Stimulated activated CD4-positive, alpha-beta T cell treated with anti-CD3 and anti-CD28 coated beads, Interleukin-4, amount 100 ng/mL, for 24 hours (primary cell): ENCODE data around the gene MRPL58.
"Not testable (repeated sequence)": the region's sequence is repeated elsewhere in the genome, so short reads cannot be mapped to it uniquely, and the experiment has no call there.

Source experiments
- DNase-seq: peaks from one replicate; pipeline ENCODE4 v3.0.0-alpha.2; 2020

The MRPL58 gene

DNA sequence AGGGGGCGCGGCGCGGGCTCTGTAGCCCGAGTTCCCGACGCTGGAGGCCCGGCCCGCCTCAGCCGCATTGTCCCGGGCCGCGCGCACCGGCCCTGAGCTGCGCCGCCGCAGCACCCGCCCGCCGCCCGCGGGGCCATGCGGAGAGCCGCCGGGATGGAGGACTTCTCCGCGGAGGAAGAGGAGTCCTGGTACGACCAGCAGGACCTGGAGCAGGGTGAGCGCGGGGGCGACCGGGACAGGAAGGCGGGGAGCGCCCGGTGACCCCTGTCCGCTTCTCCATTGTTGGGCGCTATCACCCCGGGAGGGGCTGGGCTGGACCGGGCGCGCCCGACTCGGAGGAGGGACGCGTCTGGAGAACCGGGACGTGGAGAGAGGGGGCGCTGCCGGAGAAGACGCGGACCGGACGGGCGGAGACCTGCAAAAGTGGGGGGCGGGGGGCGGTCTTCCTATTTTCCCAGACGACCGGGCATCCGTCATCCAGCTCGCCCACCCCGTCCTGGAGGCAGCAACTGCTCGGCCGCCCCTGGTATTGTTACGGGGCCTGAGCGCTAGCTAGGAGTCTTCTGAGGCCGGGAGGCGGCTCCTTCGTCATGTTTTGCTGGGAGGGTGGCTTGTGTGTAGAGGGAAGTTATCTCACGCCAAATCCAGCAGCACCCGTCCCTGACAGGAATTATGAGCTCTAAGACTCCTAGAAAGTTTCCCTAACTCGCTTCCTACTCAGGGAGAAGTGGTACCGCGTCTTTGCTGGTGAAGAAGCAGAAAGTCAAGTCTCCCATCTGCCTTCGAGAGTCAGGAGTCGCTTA is 24.4 kb upstream of the MRPL58 start:
- DNase-seq = peak; percentile 16

DNA sequence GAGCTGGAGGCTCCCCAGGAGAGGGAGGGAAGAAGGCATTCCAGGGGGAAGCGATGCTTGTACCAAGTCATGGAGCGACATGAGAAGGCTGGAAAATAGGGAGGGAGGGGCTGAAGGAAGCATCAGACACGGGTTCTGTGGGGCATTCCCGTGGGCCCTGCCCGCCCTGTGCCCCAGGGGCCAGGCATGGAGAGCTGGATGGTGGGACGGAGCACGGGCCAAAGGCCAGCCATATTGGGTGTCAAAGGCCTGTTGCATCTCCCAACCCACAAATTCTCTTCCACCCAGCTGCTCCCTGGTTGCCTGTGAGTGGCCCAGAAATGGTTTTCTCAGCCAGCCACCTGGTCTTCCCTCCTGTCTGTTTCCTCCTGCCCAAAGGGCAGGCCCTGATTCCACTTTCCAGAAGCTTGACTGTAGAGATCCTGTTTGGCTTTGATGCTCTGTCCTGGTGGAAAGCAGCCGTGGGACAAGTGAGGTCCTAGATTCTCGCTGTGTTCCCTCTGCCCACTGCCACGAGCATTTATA is 21.8 kb upstream of the MRPL58 start:
- no peak for DNase-seq

DNA sequence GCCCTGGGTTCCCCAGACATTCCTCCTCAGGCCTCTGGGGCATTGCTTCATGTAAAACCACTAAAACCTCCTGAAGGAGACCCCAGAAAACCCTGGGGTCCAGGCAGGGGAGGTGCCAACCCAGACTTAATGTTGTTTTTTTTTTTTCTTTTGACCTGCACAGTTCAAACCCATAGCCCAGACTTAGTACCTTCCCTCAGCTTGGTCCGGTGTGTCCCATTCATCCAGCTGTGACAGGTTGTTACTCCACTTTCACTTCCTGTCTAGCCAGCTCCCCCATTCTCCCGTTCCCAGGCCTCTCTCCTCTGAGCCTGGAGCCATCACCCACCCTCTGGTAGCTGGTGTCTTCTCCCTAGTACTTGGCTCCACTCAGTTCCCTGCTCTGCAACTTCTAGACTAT is 20.2 kb upstream of the MRPL58 start:
- DNase-seq = no peak

DNA sequence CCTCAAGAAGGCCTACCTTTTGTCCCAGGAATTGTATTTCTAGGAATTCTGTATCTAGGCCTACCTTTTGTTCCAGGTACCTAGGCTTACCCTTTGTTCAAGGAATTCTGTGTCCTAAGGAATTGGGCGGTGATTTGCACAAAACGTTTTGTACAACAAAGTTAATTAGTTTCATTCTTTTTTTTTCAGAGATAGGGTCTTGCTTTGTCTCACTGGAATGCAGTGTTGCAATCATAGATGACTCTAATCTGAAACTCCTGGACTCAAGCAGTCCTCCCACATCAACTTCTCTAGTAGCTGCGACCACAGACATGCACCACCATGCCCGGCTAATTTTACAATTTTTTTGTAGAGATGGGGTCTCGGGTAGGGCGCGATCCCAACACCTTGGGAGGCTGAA is 18.0 kb upstream of the MRPL58 start:
- DNase-seq = no peak

DNA sequence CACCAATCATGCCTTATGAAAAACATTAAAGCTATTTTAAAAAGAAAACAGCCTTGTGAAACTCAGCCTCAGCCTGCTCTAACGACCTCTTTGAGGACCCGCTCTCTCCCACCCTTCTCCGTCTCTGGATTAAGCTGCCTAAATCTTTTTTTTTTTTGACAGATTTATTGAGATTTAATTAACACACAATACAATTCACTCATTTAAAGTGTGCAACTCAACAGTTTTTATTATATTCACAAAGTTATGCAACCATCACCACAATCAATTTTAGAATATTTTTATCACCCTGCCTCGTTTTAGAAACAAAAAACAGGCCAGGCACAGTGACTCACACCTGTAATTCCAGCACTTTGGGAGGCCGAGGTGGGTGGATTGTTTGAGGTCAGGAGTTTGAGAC is 16.6 kb upstream of the MRPL58 start:
- DNase-seq = no peak

DNA sequence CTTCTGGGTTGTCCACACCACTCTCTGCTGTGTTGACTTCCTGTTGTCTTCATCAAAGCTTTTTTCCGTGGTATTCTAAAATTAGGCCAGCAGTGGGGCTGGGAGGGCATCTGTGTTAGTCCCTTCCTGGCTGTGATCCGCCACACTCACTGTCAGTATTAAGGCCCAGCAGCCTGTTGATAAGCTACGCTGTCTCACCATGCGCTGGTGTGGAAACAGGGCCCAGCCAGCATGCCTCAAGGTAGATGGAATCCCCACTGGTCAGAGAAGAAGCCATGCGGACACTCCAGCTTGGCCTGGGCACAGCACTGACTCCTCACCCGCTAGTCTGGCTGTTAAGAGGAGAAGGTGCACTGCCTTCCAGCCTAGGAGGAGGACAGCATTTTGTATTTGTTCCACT is 13.7 kb upstream of the MRPL58 start:
- no peak for DNase-seq

DNA sequence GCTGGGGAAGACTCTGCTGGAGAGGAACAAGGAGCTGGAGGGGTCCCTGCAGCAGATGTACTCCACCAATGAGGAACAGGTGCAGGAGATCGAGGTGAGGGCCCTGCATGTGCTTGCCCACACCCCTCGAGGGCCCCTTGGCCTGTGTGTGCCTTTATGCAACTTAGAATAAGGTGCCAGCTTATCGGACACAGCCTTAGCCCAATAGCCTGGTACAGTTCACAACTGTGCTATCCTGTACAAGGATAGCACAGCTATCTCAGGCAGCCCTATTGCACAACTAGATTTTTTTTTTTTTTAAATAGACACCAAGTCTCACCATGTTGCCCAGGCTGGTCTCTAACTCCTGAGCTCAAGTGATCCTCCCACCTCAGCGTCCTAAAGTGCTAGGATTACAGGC is 12.9 kb upstream of the MRPL58 start:
- DNase-seq = no peak

DNA sequence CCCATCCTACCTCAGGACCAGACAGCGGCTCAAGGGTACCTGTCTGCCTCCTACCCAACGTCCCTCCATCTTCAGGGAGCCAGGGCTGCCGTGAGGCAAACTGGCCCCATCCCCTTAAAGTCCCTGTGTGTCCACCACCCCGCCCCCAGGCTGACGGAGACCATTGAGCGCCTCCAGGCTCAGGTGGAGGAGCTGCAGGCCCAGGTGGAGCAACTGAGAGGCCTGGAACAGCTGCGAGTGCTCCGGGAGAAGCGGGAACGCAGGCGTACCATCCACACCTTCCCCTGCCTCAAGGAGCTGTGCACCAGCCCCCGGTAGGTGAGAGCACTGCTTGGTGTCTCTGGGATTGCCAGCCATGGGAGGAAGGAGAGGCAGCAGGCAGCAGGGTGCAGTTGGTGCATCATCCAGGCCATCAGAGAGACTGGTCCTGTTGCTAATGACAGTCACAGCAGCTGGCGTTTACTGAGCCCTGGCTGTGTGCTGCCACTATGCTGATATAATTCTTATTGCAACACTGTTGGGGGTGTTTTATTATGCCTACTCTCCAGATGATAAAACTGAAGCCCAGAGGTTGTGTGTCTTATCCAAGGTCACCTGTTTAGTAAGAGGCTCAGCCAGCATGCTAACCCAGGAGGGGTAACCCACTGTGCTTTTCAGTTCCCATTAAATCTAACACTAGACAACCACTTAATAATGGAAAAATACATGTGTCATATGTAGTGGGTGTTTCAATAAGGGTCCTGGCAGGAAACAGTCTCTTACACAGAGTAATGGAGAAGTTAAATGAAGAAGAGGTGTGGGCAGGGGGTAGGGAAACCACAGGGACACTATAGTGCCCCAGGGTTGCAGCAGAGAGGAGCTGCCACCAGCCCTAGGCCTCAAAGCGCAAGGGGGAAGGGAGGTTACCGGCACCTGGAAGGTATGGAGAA is 10.3 kb upstream of the MRPL58 start:
- DNase-seq = no peak

DNA sequence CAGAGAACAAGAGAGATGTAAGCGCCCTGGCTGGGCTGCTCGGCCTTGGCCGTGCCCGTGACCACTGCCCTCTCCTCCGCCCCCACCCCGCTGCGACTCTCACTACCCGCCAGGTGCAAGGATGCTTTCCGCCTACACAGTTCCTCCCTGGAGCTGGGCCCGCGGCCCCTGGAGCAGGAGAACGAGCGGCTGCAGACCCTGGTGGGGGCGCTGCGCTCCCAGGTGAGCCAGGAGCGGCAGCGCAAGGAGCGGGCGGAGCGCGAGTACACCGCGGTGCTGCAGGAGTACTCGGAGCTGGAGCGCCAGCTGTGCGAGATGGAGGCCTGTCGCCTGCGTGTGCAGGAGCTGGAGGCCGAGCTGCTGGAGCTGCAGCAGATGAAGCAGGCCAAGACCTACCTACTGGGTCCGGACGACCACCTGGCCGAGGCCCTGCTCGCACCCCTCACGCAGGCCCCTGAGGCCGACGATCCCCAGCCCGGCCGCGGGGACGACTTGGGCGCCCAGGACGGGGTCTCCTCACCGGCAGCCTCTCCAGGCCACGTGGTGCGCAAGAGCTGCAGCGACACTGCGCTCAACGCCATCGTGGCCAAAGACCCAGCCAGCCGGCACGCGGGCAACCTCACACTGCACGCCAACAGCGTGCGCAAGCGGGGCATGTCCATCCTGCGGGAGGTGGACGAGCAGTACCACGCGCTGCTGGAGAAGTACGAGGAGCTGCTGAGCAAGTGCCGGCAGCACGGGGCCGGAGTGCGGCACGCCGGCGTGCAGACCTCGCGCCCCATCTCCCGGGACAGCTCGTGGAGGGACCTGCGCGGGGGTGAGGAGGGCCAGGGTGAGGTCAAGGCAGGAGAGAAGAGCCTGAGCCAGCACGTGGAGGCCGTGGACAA is 9.2 kb upstream of the MRPL58 start:
- no peak for DNase-seq

DNA sequence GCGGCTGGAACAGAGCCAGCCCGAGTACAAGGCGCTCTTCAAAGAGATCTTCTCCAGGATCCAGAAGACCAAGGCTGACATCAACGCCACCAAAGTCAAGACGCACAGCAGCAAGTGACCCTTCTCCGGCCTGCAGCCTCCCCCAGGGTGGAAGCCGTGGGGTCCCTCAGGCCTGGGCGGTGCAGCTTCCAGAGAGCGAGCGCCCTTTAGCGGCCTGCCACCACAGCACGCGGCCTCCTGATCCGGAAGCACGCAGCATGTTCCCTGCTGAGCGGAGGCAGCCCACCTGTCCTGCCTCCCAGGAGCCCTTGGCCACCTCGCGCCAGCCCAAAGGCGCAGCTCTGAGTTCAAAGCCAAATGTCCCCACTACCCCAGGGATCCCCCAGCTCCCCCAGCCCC is 8.5 kb upstream of the MRPL58 start:
- no peak for DNase-seq

DNA sequence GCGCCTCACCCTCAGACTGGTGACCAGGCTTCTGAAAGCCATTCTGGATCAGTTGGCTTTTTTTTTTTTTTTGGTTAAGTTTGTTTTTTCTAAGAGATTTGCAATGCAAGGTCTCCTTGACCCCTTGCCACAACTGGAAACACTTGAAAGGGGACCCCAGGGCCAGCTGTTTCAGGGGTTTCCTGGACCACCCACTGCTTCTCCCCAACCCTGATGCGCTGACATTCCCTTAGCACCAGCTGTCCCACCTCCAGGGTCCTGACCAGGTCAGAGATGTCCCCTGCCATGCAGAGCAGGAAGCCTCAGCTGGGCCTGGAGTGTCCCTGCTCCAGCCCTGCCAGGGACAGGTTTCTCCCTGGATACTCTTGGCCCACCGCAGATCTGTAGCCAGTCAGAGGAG is 8.1 kb upstream of the MRPL58 start:
- no peak for DNase-seq

DNA sequence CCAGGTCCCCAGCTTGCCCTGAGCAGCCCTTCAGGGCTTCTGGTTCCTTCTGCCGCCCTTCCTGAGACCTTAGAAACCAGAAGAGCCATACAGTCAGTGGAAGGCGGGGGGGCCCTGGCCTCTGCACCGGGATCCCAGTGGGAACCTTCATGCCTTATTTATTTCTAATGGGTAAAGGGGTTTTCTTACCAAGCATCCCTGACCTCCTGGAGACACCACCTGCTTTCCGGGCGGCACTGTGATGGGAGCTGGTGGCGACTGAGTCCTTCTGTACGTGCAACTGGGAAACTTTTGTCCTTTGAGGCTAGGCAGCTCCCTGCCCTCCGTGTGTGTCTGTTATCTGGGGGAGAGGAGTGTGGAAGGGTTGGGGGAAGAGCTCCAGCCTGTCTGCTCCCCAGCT is 7.2 kb upstream of the MRPL58 start:
- DNase-seq = no peak

DNA sequence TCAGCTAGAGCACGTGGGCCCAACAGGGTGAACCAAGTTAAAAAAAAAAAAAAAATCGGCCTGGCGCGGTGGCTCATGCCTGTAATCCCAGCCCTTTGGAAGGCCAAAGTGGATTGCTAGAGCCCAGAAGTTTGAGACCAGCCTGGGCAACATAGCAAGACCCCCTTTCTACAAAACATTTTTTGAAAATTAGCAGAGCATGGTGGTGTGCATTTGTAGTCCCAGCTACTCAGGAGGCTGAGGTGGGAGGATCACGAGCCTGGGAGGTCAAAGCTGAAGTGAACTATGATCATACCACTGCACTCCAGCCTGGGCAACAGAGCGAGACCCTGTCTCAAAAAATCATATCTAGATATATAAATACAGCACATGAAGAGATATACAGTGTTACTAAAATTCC is 6.4 kb upstream of the MRPL58 start:
- DNase-seq = not testable (repeated sequence)

DNA sequence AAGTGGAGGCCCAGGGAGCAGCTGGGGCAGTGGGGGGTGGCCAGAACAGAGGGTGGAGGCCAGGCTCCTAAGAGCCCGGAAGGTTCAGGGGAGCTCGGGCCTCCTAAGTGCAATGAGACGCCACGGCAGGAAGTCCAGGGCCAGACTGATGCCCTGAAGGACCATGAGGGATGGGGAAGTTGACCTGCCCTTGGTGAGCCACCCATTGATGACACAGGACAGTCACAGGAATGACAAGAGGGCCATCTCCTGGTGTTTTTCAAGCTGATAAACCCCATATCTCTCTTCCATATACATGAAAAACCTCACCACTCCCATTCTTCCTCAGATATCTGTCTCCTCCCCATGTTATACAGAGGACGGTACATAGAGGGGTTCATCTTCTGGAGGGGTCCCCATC is 5.8 kb upstream of the MRPL58 start:
- no peak for DNase-seq

DNA sequence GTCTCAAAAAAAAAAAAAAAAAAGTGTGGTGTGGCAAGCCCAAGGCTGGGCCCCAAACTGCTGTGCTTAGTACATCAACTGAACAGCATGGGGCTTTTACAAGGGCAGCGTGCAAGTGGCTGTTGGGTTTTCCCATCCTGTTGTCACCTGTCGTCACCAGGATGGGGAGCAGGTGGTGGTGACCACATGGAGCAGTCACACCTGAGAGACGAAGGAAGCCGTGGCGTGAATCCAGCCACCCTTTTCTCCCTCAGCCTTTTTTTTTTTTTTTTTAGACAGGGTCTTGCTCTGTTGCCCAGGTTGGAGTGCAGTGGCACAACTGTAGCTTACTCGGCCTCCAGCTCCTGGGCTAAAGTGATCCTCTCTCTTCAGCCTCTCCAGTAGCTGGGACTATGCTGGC is 4.1 kb upstream of the MRPL58 start:
- no peak for DNase-seq

DNA sequence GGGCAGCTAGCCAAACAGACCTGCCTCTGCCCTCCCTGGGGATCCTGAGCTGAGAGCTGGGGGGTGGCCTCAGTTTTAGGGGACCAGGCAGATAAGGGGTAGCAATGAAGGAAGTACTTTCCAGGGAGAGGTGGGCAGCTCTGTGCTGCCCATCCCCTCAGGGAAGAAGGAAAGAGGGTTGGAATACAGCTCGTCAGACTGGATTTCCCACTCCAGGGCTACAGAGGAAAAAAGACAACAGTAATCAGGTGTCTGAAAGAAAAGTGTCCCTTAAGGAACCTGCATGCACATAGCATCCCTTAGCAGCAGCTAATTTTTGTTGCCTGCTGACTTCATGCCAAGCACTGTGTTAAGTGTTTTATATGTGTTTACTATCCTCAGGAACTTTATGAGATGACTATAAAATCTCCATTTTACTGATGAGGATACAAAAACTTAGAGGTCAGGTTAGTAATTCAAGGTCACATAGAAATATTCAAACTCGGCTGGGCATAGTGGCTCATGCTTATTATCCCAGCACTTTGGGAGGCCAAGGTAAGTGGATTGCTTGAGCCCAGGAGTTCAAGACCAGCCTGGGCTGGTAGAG is 3.2 kb upstream of the MRPL58 start:
- no peak for DNase-seq

DNA sequence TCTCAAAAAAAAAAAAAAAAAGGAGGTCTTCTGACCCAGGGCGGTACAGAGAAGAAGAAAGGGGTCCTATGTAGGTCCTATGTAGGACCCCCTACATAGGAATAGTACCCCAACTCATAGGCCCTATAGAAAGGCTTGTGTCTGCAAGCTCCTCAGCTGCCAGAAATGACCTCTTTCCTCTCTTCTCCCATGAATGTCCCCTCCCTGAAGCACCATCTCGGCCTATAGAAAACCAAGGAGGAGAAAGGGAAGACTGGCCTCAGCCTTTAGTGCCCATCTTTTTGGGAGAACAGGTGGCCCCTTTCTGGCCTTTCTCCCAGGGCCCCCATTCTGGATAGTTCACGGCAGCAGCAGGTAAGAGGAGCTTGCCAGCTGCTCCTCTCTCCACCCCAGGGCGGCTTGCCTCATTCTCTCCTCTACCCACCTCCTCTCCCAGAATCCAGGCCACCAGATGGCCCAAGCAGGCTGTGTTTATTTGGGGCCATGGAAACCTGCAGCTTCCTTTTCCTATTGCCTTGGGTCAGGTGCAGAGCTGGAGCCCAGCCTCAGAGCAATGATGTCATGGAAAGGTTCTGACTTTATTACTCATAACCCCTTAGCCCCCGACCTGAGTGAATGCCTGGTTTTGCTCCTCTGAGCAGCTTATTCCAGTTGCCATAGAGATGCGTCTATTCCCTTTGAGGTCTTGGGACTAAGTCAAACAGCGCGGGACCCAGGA is 1.6 kb upstream of the MRPL58 start:
- no peak for DNase-seq

DNA sequence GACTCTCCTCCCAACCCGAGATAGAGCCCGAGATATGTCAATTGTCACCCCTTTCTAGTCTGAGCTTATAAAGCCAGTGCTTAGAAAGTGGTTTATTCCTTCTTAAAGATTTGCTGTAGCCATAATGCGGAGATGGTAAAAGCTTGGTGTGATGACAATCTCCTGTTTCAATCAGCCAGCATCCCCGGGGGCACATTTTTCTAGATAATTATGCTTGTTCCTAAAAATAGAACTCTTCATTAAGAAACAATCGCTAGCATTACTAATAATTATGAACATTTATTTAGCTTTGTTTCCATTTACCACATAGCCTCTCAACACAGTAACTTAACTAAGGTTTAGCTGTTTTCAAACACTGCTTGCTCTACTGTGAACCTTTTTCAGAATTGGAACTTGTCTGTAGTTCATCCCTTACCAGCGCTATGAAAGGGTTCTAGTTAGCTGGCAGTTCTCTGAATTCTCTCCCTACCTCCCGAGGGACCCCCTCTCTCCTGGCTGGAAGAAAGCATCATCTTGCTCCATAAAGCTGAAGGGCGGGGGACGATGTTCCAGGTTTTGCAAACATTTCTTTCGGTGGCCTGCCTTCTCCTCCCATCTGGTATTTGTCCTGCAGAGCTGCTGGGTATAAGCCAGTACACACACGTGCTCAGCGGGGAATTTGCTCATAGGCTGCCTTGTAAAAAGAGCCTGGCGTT is 922 bp upstream of the MRPL58 start:
- DNase-seq = no peak

DNA sequence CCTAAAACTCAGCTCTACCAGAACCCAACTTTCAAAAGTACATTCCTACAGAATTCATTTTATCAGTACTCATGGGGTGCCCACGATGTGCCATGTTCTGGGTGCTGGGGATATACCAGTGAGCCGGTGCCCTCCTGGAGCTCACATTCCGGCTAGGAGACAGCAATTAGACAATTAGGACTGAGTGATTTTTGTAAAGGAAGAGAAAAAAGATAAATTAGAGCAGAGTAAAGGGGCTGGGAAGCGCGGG is 449 bp upstream of the MRPL58 start:
- DNase-seq = no peak

DNA sequence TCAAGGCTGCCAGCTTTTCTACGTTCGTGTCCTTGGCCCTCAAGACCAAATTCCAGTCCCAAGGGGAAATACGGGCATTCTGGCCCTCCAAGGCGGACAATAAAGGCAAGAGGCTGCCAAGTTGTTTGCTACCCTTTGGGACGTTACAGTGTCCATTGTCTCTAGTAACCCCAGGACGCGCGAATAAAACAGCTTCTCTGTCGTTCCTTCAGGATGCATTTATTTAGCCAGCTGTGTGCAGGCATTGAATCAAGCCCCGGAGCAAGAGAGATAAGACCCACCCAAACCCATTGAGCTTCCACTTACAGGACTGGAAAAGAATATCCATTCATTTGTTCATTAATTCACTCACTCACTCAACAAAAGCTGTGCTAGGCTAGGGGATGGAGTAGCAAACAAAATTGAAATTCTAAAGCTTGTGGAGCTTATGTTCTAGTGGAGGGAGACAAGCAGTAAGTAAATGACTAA is 656 bp downstream of the MRPL58 start:
- no peak for DNase-seq

DNA sequence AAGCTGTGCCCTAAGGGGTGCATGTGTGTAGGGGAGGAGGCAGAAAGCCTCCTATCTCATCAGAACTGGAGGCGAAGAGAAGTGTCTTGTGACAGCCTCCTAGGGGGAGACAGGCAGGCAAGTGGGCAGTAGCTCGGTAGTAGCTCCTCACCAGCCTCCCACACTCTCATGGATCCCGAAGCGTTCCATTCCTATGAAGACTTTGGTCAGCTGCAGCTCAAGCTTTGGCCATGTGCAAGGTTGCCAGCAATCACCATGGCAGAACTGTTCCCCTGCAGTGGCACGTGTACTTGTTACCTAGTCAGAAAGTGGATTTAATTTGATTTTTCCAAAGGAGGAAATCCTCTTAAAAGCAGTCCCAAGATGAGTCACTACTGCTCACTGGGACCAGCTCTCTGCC is 6.7 kb downstream of the MRPL58 start:
- DNase-seq = no peak
